ENCODE measurements around the gene CLK4. TPM values are rescaled to one million over a fixed set of nuclear protein-coding genes. Genes with fewer than 3 reads are reported as not detected.

CLK4 gene
- total and polyA plus RNA-seq, 2 donors from 2014 or later: 15.4 to 37.8 TPM

- H3K4me3 ChIP-seq (ENCODE audit: low read length in 3 of 3): no peak overlapping the region
- TF ChIP-seq CTCF (IDR thresholded peaks at IDR 0.05; ENCODE audit: borderline replicate concordance, extremely low read depth, insufficient read depth): no peak
- DNase-seq (no peak), FAIRE-seq (no peak)
- no peak overlapping the region for H3K9ac ChIP-seq (ENCODE audit: low read length in 3 of 3)
- H3K27me3 ChIP-seq (ENCODE audit: control insufficient read depth, insufficient read depth, low read length): no peaks in the 10 kb centered on the region
- H3K27ac ChIP-seq (ENCODE audit: low read depth in 2 of 2, low read length in 2 of 2): no peak overlapping the region
- peaks cover 14 to 56% (median 42%) of the 10 kb centered on the region in 3 donors for H3K36me3 ChIP-seq (ENCODE audit: control insufficient read depth in 2 of 3, insufficient read depth in 3 of 3, low read length in 3 of 3)
- H3K4me1 ChIP-seq (ENCODE audit: control insufficient read depth in 2 of 3, insufficient read depth in 2 of 3, low read depth in 1 of 3, low read length in 3 of 3): peaks cover 3 to 8% (median 5%) of the 10 kb centered on the region in 3 donors
- H3K9me3 ChIP-seq (ENCODE audit: control insufficient read depth in 2 of 3, insufficient read depth in 1 of 3, low read length in 3 of 3): no peaks in the 10 kb centered on the region
- intact Hi-C loops (cut with DNase I): no loop called here
Observed at GRCh38 chr5:178619390-178619789, 7.5 kb downstream of the CLK4 start.

GRCh38 chr5:178612299-178612698 lies 14.6 kb downstream of the CLK4 start:
- FAIRE-seq (no peak), DNase-seq (no peak)
- peaks cover 13 to 60% (median 46%) of the 10 kb centered on the region in 3 donors for H3K36me3 ChIP-seq (ENCODE audit: control insufficient read depth in 2 of 3, insufficient read depth in 3 of 3, low read length in 3 of 3)
- TF ChIP-seq CTCF (IDR thresholded peaks at IDR 0.05; ENCODE audit: borderline replicate concordance, extremely low read depth, insufficient read depth): no peak
- H3K4me1 ChIP-seq (ENCODE audit: control insufficient read depth in 2 of 3, insufficient read depth in 2 of 3, low read depth in 1 of 3, low read length in 3 of 3): no peaks in the 10 kb centered on the region
- no peak overlapping the region for H3K27ac ChIP-seq (ENCODE audit: low read depth in 2 of 2, low read length in 2 of 2)
- H3K4me3 ChIP-seq (ENCODE audit: low read length in 3 of 3): no peak overlapping the region
- intact Hi-C loops (cut with DNase I): no loop called here
- no peaks in the 10 kb centered on the region for H3K27me3 ChIP-seq (ENCODE audit: control insufficient read depth, insufficient read depth, low read length)
- H3K9me3 ChIP-seq (ENCODE audit: control insufficient read depth in 2 of 3, insufficient read depth in 1 of 3, low read length in 3 of 3): no peaks in the 10 kb centered on the region
- H3K9ac ChIP-seq (ENCODE audit: low read length in 3 of 3): no peak overlapping the region

- FAIRE-seq (no peak), DNase-seq (no peak)
- no peak overlapping the region for H3K27ac ChIP-seq (ENCODE audit: low read depth in 2 of 2, low read length in 2 of 2)
- TF ChIP-seq CTCF (IDR thresholded peaks at IDR 0.05; ENCODE audit: borderline replicate concordance, extremely low read depth, insufficient read depth): no peak
- no peaks in the 10 kb centered on the region for H3K27me3 ChIP-seq (ENCODE audit: control insufficient read depth, insufficient read depth, low read length)
- H3K4me3 ChIP-seq (ENCODE audit: low read length in 3 of 3): no peak overlapping the region
- intact Hi-C loops (cut with DNase I): no loop called here
- peaks cover 12 to 56% (median 36%) of the 10 kb centered on the region in 3 donors for H3K36me3 ChIP-seq (ENCODE audit: control insufficient read depth in 2 of 3, insufficient read depth in 3 of 3, low read length in 3 of 3)
- H3K9me3 ChIP-seq (ENCODE audit: control insufficient read depth in 2 of 3, insufficient read depth in 1 of 3, low read length in 3 of 3): no peaks in the 10 kb centered on the region
- H3K9ac ChIP-seq (ENCODE audit: low read length in 3 of 3): no peak overlapping the region
- no peaks in the 10 kb centered on the region for H3K4me1 ChIP-seq (ENCODE audit: control insufficient read depth in 2 of 3, insufficient read depth in 2 of 3, low read depth in 1 of 3, low read length in 3 of 3)
Observed at GRCh38 chr5:178606269-178606668, 20.6 kb downstream of the CLK4 start.

GRCh38 chr5:178605788-178606187 lies 21.1 kb downstream of the CLK4 start:
- intact Hi-C loops (cut with DNase I): no loop called here
- TF ChIP-seq CTCF (IDR thresholded peaks at IDR 0.05; ENCODE audit: borderline replicate concordance, extremely low read depth, insufficient read depth): no peak
- FAIRE-seq: no peak
- Histone ChIP-seq H3K27me3 (ENCODE audit: control insufficient read depth, insufficient read depth, low read length) (no peaks in the 10 kb centered on the region), H3K9ac (ENCODE audit: low read length in 3 of 3) (no peak overlapping the region), H3K4me3 (ENCODE audit: low read length in 3 of 3) (no peak overlapping the region), H3K27ac (ENCODE audit: low read depth in 2 of 2, low read length in 2 of 2) (no peak overlapping the region), H3K9me3 (ENCODE audit: control insufficient read depth in 2 of 3, insufficient read depth in 1 of 3, low read length in 3 of 3) (no peaks in the 10 kb centered on the region), H3K4me1 (ENCODE audit: control insufficient read depth in 2 of 3, insufficient read depth in 2 of 3, low read depth in 1 of 3, low read length in 3 of 3) (no peaks in the 10 kb centered on the region), H3K36me3 (ENCODE audit: control insufficient read depth in 2 of 3, insufficient read depth in 3 of 3, low read length in 3 of 3) (peaks cover 12 to 51% (median 33%) of the 10 kb centered on the region in 3 donors)
- no peak for DNase-seq

Measured in kidney (tissue), 14 donors.